Measurements from ENCODE around the gene SMARCA2.

- TF ChIP-seq CTCF (conservative IDR thresholded peaks at IDR 0.05; ENCODE audit: low read length), result no peak
- TF ChIP-seq EZH2phosphoT487 (IDR thresholded peaks at IDR 0.05; ENCODE audit: borderline replicate concordance), result no peak
These were observed 148.2 kb downstream of the SMARCA2 start for GRCh38 chr9:2163231-2163885.
